Esophagus squamous epithelium (tissue), 5 donors: ENCODE measurements around the gene CCDC83. TPM values are rescaled to one million over a fixed set of nuclear protein-coding genes. Genes with fewer than 3 reads are reported as not detected.

Source experiments
- DNase-seq: peaks from one replicate; lab custom pipeline; 2025; lab: John Stamatoyannopoulos, UW
- H3K27ac ChIP-seq, 4 donors: fragments of 200-600 bp; sonication (generic); one replicate each; pipeline ENCODE4 v1.5.1; 2016 to 2019; ENCODE audit warnings: mild to moderate bottlenecking in 1 of 4
- H3K27me3 ChIP-seq, 4 donors: fragments of 200-600 bp; sonication (generic); 1 replicate in 3 of 4; 2 replicates in 1 of 4; pipeline versions ENCODE4 v1.5.1 to v1.6.0; 2017 to 2021; ENCODE audit warnings: antibody characterized with exemption in 1 of 4
- H3K36me3 ChIP-seq, 3 donors: fragments of 200-600 bp; sonication (generic); one replicate each; pipeline ENCODE4 v1.5.1; 2016 to 2019
- H3K4me1 ChIP-seq, 3 donors: fragments of 200-600 bp; sonication (generic); one replicate each; pipeline ENCODE4 v1.5.1; 2017 to 2019
- H3K4me3 ChIP-seq, 4 donors: fragments of 200-600 bp; sonication (generic); 1 replicate in 3 of 4; 2 replicates in 1 of 4; pipeline ENCODE4 v1.5.1; 2016 to 2019; ENCODE audit warnings: mild to moderate bottlenecking in 2 of 4, moderate library complexity in 1 of 4
- H3K9me3 ChIP-seq, 3 donors: fragments of 200-600 bp; sonication (generic); one replicate each; pipeline ENCODE4 v1.5.1; 2016 to 2019
- CTCF ChIP-seq, 6 experiments: fragments of 450-650 bp in 4 of 6; fragments of 200-600 bp in 2 of 6; sonication (generic) in 2 of 6; IDR thresholded peaks; one replicate each; pipeline ENCODE4 v1.5.1; 2016 to 2019; ENCODE audit warnings: antibody characterized with exemption in 6 of 6, mild to moderate bottlenecking in 4 of 6, moderate library complexity in 4 of 6
- WGBS, 2 donors: methylation state at CpG; one replicate each; pipeline ENCODE4 v1.1.5; 2018; 5-methylcytosine and 5-hydroxymethylcytosine counted together
- intact Hi-C: fragments of 100-400 bp; cut with DNase I; formaldehyde crosslinking; loops from one replicate; pipeline ENCODE4 v1.15.0; 2022
- total RNA-seq, 4 donors: library from RNA; depleted of rRNA; stranded (reverse); fragments of >200 nt; gene quantifications; one replicate each; pipeline ENCODE4 v1.1.0, GENCODE V29; 2016
- donor health status: DM: yes; HTN: yes; CAD: no.

Gene CCDC83
- total RNA-seq, 4 donors from 2014 or later: not detected

- no peak for TF ChIP-seq CTCF (IDR thresholded peaks at IDR 0.05)
- Histone ChIP-seq H3K4me1 (peaks cover 0 to 28% (median 3%) of the 10 kb centered on the region in 3 donors), H3K27ac (peak overlapping the region in 1 of 4 donors; percentile 34), H3K9me3 (no peaks in the 10 kb centered on the region), H3K27me3 (no peaks in the 10 kb centered on the region), H3K4me3 (no peak overlapping the region), H3K36me3 (peaks cover 0 to 99% (median 3%) of the 10 kb centered on the region in 3 donors)
- 77 to 90% methylated on average over 5 of the region's 5 CpGs for WGBS, 2 donors
- intact Hi-C loops: no loop called here
- no peak for DNase-seq
These were observed 112.3 kb downstream of the CCDC83 start for GRCh38 chr11:85967457-85967856.

Other genes with a start within 250 kb of the CCDC83 start
- gene DLG2, start 228.0 kb upstream of the CCDC83 start, total RNA-seq: 10 to 100 TPM in 3 of 4 donors, 1 to 10 TPM in 1; 2.9 to 27.7 (median 12.6) TPM
- 10 to 100 TPM; 13.6 to 43.0 (median 38.7) TPM for gene TMEM126B, start 226.8 kb upstream of the CCDC83 start, total RNA-seq
- gene TMEM126A, start 207.4 kb upstream of the CCDC83 start, total RNA-seq: 10 to 100 TPM in 3 of 4 donors, 1 to 10 TPM in 1; 6.8 to 38.3 (median 25.7) TPM
- gene CREBZF, start 190.3 kb upstream of the CCDC83 start, total RNA-seq: 10 to 100 TPM; 14.8 to 67.3 (median 27.6) TPM
- gene CCDC89, start 169.2 kb upstream of the CCDC83 start, total RNA-seq: 1 to 10 TPM in 2 of 4 donors, under 1 TPM in 1, not detected in 1; 0.18 to 2.1 (median 1.1) TPM
- 10 to 100 TPM in 1 of 4 donors, 1 to 10 TPM in 3; 8.8 to 16.0 (median 9.2) TPM for gene SYTL2, start 44.2 kb upstream of the CCDC83 start, total RNA-seq
- 100 to 1,000 TPM; 128 to 196 (median 143) TPM for gene PICALM, start 213.7 kb downstream of the CCDC83 start, total RNA-seq